ENCODE results near the gene CHMP2B. TPM values are rescaled to one million over a fixed set of nuclear protein-coding genes. Genes with fewer than 3 reads are reported as not detected.

CHMP2B gene
- total and polyA plus RNA-seq, 2 of the 4 experiments (the other 2 are of a cell fraction): 6.8 to 14.0 TPM

DNA sequence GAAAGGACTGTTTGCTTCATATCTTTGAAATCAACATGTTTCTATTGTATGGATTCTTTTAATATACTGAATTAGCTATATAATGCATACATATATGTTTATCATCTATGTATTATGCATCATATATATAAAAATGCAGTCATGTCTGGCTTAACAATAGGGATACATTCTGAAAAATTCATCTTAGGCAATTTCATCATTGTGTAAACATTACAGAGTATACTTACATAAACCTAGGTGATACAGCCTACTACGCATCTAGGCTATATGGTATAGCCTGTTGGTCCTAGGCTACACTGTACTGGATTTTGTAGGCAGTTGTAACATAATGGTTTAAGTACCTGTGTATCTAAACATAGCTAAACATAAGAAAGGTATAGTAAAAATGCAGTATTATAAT is 21.7 kb downstream of the CHMP2B start:
- no peak overlapping the region for H4K5ac ChIP-seq (ENCODE audit: low read depth, low read length)
- no peaks in the 10 kb centered on the region for H3K9me3 ChIP-seq (ENCODE audit: control insufficient read depth, insufficient read depth, low read length)
- dilution Hi-C loops (cut with HindIII; ENCODE audit: low sequenced_read_pairs, unreplicated experiment): no loop called here
- no peak overlapping the region for H3K14ac ChIP-seq (replicated peaks; ENCODE audit: low read depth, low read length)
- POLR2A ChIA-PET (ENCODE audit: unreplicated experiment): interaction anchor here (0.6 kb wide), 1 partner anchor 15 kb away, joined by 3 read pairs; no protein-coding TSS in a partner anchor
- no peak overlapping the region for H2BK5ac ChIP-seq (ENCODE audit: low read depth, low read length, poor library complexity, severe bottlenecking)
- H3K4me3 ChIP-seq (ENCODE audit: insufficient read depth, low read depth, low read length): no peak overlapping the region
- no peaks in the 10 kb centered on the region; a peak in 1 of 4 replicates for H3K79me1 ChIP-seq (ENCODE audit: low read depth in 1 of 2, low read length in 2 of 2)
- H3K4me2 ChIP-seq (ENCODE audit: low read depth, low read length): no peak overlapping the region
- ATAC-seq (ENCODE audit: low read depth) (no peak), DNase-seq (no peak)
- no peaks in the 10 kb centered on the region for H3K9me1 ChIP-seq (ENCODE audit: insufficient read depth, low read length)
- intact Hi-C loops (cut with micrococcal nuclease): no loop called here
- no peak overlapping the region for H3K56ac ChIP-seq (ENCODE audit: extremely low read depth, insufficient read depth, low read length)
- in situ Hi-C loops (cut with MboI; ENCODE audit: low sequenced_read_pairs): no loop called here
- H3K9ac ChIP-seq (ENCODE audit: low read depth, low read length): no peak overlapping the region
- no peak overlapping the region for H3K23ac ChIP-seq (ENCODE audit: low read depth, low read length)
- H4K91ac ChIP-seq (ENCODE audit: insufficient read depth, low read depth, low read length): no peak overlapping the region
- no TSS peak for BruUV-seq (replicated peaks)
- no peak overlapping the region for H2BK15ac ChIP-seq (ENCODE audit: low read depth, low read length)
- CTCF ChIA-PET: no interaction called here
- no peak overlapping the region for H4K8ac ChIP-seq (ENCODE audit: low read depth in 2 of 2, low read length in 2 of 2)
- H3K27ac ChIP-seq (ENCODE audit: insufficient read depth, low read length): no peak overlapping the region
- H3K27me3 ChIP-seq (ENCODE audit: control insufficient read depth, insufficient read depth, low read length): no peaks in the 10 kb centered on the region
- no peaks in the 10 kb centered on the region for H4K20me1 ChIP-seq (ENCODE audit: insufficient read depth, low read length)
- H3K4ac ChIP-seq (ENCODE audit: low read depth, low read length): no peak overlapping the region
- no peak overlapping the region for H3K18ac ChIP-seq (ENCODE audit: low read depth, low read length)
- 0 out of 2 replicates have a peak, but pooled peaks cover 2% of the 10 kb centered on the region for H3K4me1 ChIP-seq (ENCODE audit: control insufficient read depth, insufficient read depth, low read length)
- H2BK120ac ChIP-seq (ENCODE audit: low read depth, low read length): no peak overlapping the region
- H2AK9ac ChIP-seq (replicated peaks; ENCODE audit: low read depth, low read length, poor library complexity): no peak overlapping the region
- no CpG with 5 or more reads among the region's 1 CpG for WGBS, 2 experiments (ENCODE audit: extremely low coverage in 2 of 2, insufficient read length in 1 of 2)
- H2BK20ac ChIP-seq (ENCODE audit: low read depth, low read length): no peak overlapping the region
- TF ChIP-seq CHD1 (IDR thresholded peaks at IDR 0.05; ENCODE audit: low read depth, low read length) (no peak), RFX5 (IDR thresholded peaks at IDR 0.05; ENCODE audit: low read depth, low read length) (no peak), MXI1 (IDR thresholded peaks at IDR 0.05; ENCODE audit: borderline replicate concordance, low read depth, low read length) (no peak), NFE2L2 (IDR thresholded peaks at IDR 0.05; ENCODE audit: low read depth, low read length) (no peak), MAZ (IDR thresholded peaks at IDR 0.05; ENCODE audit: borderline replicate concordance, low read depth, low read length) (no peak), FOS (IDR thresholded peaks at IDR 0.05; ENCODE audit: low read depth, low read length) (no peak), BHLHE40 (IDR thresholded peaks at IDR 0.05; ENCODE audit: low read depth, low read length) (no peak), CEBPB (IDR thresholded peaks at IDR 0.05; ENCODE audit: low read depth, low read length) (no peak), RCOR1 (IDR thresholded peaks at IDR 0.05; ENCODE audit: insufficient replicate concordance, low read length) (no peak), POLR2A (IDR thresholded peaks at IDR 0.05; ENCODE audit: low read depth, low read length) (no peak), SMC3 (IDR thresholded peaks at IDR 0.05; ENCODE audit: low read depth, low read length) (no peak), RAD21 (IDR thresholded peaks at IDR 0.05; ENCODE audit: low read length) (no peak), MAFK (IDR thresholded peaks at IDR 0.05; ENCODE audit: low read depth, low read length) (no peak)
- TF ChIP-seq, protein P1, sequence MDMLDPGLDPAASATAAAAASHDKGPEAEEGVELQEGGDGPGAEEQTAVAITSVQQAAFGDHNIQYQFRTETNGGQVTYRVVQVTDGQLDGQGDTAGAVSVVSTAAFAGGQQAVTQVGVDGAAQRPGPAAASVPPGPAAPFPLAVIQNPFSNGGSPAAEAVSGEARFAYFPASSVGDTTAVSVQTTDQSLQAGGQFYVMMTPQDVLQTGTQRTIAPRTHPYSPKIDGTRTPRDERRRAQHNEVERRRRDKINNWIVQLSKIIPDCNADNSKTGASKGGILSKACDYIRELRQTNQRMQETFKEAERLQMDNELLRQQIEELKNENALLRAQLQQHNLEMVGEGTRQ (IDR thresholded peaks at IDR 0.05; ENCODE audit: low read depth, low read length): no peak
- TF ChIP-seq, protein P2, sequence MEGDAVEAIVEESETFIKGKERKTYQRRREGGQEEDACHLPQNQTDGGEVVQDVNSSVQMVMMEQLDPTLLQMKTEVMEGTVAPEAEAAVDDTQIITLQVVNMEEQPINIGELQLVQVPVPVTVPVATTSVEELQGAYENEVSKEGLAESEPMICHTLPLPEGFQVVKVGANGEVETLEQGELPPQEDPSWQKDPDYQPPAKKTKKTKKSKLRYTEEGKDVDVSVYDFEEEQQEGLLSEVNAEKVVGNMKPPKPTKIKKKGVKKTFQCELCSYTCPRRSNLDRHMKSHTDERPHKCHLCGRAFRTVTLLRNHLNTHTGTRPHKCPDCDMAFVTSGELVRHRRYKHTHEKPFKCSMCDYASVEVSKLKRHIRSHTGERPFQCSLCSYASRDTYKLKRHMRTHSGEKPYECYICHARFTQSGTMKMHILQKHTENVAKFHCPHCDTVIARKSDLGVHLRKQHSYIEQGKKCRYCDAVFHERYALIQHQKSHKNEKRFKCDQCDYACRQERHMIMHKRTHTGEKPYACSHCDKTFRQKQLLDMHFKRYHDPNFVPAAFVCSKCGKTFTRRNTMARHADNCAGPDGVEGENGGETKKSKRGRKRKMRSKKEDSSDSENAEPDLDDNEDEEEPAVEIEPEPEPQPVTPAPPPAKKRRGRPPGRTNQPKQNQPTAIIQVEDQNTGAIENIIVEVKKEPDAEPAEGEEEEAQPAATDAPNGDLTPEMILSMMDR (conservative IDR thresholded peaks at IDR 0.05; ENCODE audit: low read depth, low read length): no peak
- TF ChIP-seq, protein P3, sequence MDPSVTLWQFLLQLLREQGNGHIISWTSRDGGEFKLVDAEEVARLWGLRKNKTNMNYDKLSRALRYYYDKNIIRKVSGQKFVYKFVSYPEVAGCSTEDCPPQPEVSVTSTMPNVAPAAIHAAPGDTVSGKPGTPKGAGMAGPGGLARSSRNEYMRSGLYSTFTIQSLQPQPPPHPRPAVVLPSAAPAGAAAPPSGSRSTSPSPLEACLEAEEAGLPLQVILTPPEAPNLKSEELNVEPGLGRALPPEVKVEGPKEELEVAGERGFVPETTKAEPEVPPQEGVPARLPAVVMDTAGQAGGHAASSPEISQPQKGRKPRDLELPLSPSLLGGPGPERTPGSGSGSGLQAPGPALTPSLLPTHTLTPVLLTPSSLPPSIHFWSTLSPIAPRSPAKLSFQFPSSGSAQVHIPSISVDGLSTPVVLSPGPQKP (IDR thresholded peaks at IDR 0.05; ENCODE audit: borderline replicate concordance, low read depth, low read length): no peak
- no peak overlapping the region for H2AFZ ChIP-seq (replicated peaks; ENCODE audit: low read length, poor library complexity)
- peaks cover 2% of the 10 kb centered on the region; the same call in 1 of the 2 replicates for H3K36me3 ChIP-seq (ENCODE audit: control insufficient read depth, insufficient read depth, low read length)
- H2AK5ac ChIP-seq (ENCODE audit: low read depth, low read length): no peak overlapping the region
